PFSK-1 (cell line): ENCODE results near the gene ARHGAP11A. TPM values are rescaled to one million over a fixed set of nuclear protein-coding genes. Genes with fewer than 3 reads are reported as not detected.
A peak's percentile ranks its signal among the peaks of the same experiment; 100 is the strongest.
"Not testable (repeated sequence)": the region's sequence is repeated elsewhere in the genome, so short reads cannot be mapped to it uniquely, and the experiment has no call there.

Experiments
- FOXP2 ChIP-seq: optimal IDR thresholded peaks from 2 replicates; pipeline ENCODE3; 2011; ENCODE audit warnings: borderline replicate concordance, control low read depth, inconsistent platforms; ENCODE audit not compliant: insufficient read depth; ENCODE audit errors: extremely low read length, extremely low read depth
- POLR2AphosphoS5 ChIP-seq: IDR thresholded peaks from 2 replicates; pipeline ENCODE4 v1.6.1; 2012; ENCODE audit warnings: low read depth, mild to moderate bottlenecking, control low read depth, low read length, moderate library complexity
- SIN3A ChIP-seq: IDR thresholded peaks from 2 replicates; pipeline ENCODE4 v1.6.1; 2012; ENCODE audit warnings: mild to moderate bottlenecking, low read length, moderate library complexity, borderline replicate concordance; ENCODE audit not compliant: insufficient read depth
- TAF1 ChIP-seq: IDR thresholded peaks from 2 replicates; pipeline ENCODE4 v1.6.1; 2012; ENCODE audit warnings: low read length, control low read depth, borderline replicate concordance; ENCODE audit not compliant: insufficient read depth
- polyA plus RNA-seq: library from polyadenylated mRNA; unstranded; fragments of >200 nt; gene quantifications from one replicate; pipeline ENCODE4 v1.2.1, GENCODE V29; 2012; ENCODE audit warnings: low read depth, missing spikeins; ENCODE audit not compliant: insufficient read length
- TF ChIP-seq, protein P1 (sequence below), 2 experiments: IDR thresholded peaks; 2 replicates each; pipeline versions ENCODE4 v1.6.1 to v1.8.0; 2011 to 2012; ENCODE audit warnings: low read depth in 2 of 2, low read length in 2 of 2, control low read depth in 1 of 2, inconsistent platforms in 1 of 2, mild to moderate bottlenecking in 1 of 2, moderate library complexity in 1 of 2; ENCODE audit not compliant: insufficient read depth in 1 of 2

ARHGAP11A gene, protein sequence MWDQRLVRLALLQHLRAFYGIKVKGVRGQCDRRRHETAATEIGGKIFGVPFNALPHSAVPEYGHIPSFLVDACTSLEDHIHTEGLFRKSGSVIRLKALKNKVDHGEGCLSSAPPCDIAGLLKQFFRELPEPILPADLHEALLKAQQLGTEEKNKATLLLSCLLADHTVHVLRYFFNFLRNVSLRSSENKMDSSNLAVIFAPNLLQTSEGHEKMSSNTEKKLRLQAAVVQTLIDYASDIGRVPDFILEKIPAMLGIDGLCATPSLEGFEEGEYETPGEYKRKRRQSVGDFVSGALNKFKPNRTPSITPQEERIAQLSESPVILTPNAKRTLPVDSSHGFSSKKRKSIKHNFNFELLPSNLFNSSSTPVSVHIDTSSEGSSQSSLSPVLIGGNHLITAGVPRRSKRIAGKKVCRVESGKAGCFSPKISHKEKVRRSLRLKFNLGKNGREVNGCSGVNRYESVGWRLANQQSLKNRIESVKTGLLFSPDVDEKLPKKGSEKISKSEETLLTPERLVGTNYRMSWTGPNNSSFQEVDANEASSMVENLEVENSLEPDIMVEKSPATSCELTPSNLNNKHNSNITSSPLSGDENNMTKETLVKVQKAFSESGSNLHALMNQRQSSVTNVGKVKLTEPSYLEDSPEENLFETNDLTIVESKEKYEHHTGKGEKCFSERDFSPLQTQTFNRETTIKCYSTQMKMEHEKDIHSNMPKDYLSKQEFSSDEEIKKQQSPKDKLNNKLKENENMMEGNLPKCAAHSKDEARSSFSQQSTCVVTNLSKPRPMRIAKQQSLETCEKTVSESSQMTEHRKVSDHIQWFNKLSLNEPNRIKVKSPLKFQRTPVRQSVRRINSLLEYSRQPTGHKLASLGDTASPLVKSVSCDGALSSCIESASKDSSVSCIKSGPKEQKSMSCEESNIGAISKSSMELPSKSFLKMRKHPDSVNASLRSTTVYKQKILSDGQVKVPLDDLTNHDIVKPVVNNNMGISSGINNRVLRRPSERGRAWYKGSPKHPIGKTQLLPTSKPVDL
- 22.1 TPM for polyA plus RNA-seq

GRCh38 chr15:32615051-32615870, at the start of gene ARHGAP11A:
TSS of gene ARHGAP11A (plus strand) at chr15:32615504. CDS start at chr15:32616212, 708 bp downstream.
- peak; percentile 16; the same call in 1 of the 2 replicates for TF ChIP-seq TAF1

- TF ChIP-seq, protein P1, sequence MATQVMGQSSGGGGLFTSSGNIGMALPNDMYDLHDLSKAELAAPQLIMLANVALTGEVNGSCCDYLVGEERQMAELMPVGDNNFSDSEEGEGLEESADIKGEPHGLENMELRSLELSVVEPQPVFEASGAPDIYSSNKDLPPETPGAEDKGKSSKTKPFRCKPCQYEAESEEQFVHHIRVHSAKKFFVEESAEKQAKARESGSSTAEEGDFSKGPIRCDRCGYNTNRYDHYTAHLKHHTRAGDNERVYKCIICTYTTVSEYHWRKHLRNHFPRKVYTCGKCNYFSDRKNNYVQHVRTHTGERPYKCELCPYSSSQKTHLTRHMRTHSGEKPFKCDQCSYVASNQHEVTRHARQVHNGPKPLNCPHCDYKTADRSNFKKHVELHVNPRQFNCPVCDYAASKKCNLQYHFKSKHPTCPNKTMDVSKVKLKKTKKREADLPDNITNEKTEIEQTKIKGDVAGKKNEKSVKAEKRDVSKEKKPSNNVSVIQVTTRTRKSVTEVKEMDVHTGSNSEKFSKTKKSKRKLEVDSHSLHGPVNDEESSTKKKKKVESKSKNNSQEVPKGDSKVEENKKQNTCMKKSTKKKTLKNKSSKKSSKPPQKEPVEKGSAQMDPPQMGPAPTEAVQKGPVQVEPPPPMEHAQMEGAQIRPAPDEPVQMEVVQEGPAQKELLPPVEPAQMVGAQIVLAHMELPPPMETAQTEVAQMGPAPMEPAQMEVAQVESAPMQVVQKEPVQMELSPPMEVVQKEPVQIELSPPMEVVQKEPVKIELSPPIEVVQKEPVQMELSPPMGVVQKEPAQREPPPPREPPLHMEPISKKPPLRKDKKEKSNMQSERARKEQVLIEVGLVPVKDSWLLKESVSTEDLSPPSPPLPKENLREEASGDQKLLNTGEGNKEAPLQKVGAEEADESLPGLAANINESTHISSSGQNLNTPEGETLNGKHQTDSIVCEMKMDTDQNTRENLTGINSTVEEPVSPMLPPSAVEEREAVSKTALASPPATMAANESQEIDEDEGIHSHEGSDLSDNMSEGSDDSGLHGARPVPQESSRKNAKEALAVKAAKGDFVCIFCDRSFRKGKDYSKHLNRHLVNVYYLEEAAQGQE (IDR thresholded peaks at IDR 0.05; ENCODE audit: insufficient read depth in 1 of 2, low read depth in 2 of 2, low read length in 2 of 2) = not testable (repeated sequence)
- not testable (repeated sequence) for TF ChIP-seq SIN3A, FOXP2
Measured at GRCh38 chr15:32593151-32593550, 22.2 kb upstream of the ARHGAP11A start, which contains the start of gene GOLGA8N. TSS of gene GOLGA8N (plus strand) at chr15:32593456.

GRCh38 chr15:32636410-32636809, 21.1 kb downstream of the ARHGAP11A start:
- TF ChIP-seq SIN3A = no peak
- TF ChIP-seq, protein P1 (IDR thresholded peaks at IDR 0.05; ENCODE audit: insufficient read depth in 1 of 2, low read depth in 2 of 2, low read length in 2 of 2) = no peak

GRCh38 chr15:32636908-32637567, 21.7 kb downstream of the ARHGAP11A start:
- TF ChIP-seq TAF1 = no peak
- TF ChIP-seq POLR2AphosphoS5 = no peak
- TF ChIP-seq FOXP2 = no peak
- no peak for TF ChIP-seq SIN3A
- TF ChIP-seq, protein P1 (IDR thresholded peaks at IDR 0.05; ENCODE audit: insufficient read depth in 1 of 2, low read depth in 2 of 2, low read length in 2 of 2) = no peak

DNA sequence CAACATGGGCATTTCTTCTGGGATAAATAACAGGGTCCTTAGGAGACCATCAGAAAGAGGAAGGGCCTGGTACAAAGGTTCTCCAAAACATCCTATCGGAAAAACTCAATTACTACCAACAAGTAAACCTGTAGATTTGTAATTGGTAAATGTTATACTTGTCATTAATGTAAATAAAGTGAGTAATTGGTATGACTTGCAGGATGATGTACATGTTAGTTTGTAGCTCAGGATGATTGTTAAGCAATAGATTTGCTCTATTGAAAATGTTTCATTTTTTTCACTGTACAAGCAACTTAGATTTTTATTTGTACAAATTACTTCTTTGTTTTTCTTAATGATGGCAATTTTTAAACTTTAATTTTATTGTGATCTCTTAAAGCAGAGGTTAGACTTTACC, 22.4 kb downstream of the ARHGAP11A start:
- TF ChIP-seq FOXP2 = no peak
- no peak for TF ChIP-seq SIN3A
- TF ChIP-seq TAF1 = no peak
- no peak for TF ChIP-seq POLR2AphosphoS5
- TF ChIP-seq, protein P1 (IDR thresholded peaks at IDR 0.05; ENCODE audit: insufficient read depth in 1 of 2, low read depth in 2 of 2, low read length in 2 of 2) = no peak
